HK-2 (cell line): ENCODE data around the gene CHP1.
"Not testable (repeated sequence)": the region's sequence is repeated elsewhere in the genome, so short reads cannot be mapped to it uniquely, and the experiment has no call there.

Experiments used
- DNase-seq: peaks from one replicate; pipeline ENCODE4 v3.0.0-alpha.2; 2018; ENCODE audit not compliant: unreplicated experiment

The CHP1 gene

GRCh38 chr15:41256577-41257038 is 25.5 kb downstream of the CHP1 start:
- no peak for DNase-seq

- DNase-seq, result no peak
Observed at GRCh38 chr15:41258750-41259471, 27.8 kb downstream of the CHP1 start.

GRCh38 chr15:41259546-41260189 is 28.6 kb downstream of the CHP1 start:
- no peak for DNase-seq

- DNase-seq, result not testable (repeated sequence)
Observed at GRCh38 chr15:41260924-41261323, 29.9 kb downstream of the CHP1 start.

GRCh38 chr15:41262571-41262970 is 31.5 kb downstream of the CHP1 start:
- no peak for DNase-seq

- DNase-seq, result no peak
Observed at GRCh38 chr15:41263891-41264351, 32.9 kb downstream of the CHP1 start.

GRCh38 chr15:41269887-41270286 is 38.8 kb downstream of the CHP1 start:
- DNase-seq, result no peak

GRCh38 chr15:41276831-41277230 is 45.8 kb downstream of the CHP1 start:
- DNase-seq, result no peak

- DNase-seq, result no peak
Observed at GRCh38 chr15:41278319-41278718, 47.3 kb downstream of the CHP1 start.

GRCh38 chr15:41279535-41280283 is 48.6 kb downstream of the CHP1 start:
- no peak for DNase-seq

GRCh38 chr15:41281236-41281635 is 50.2 kb downstream of the CHP1 start:
- no peak for DNase-seq

- not testable (repeated sequence) for DNase-seq
Observed at GRCh38 chr15:41282436-41282835, 51.4 kb downstream of the CHP1 start.

GRCh38 chr15:41282980-41283652 is 52.0 kb downstream of the CHP1 start:
- DNase-seq, result not testable (repeated sequence)

GRCh38 chr15:41283653-41284426 is 52.8 kb downstream of the CHP1 start:
- DNase-seq, result peak; percentile 94

- no peak for DNase-seq
Observed at GRCh38 chr15:41284427-41285177, 53.5 kb downstream of the CHP1 start.

- no peak for DNase-seq
Observed at GRCh38 chr15:41285285-41285684, 54.2 kb downstream of the CHP1 start.

- no peak for DNase-seq
Observed at GRCh38 chr15:41286665-41287333, 55.7 kb downstream of the CHP1 start.

GRCh38 chr15:41288464-41288863 is 57.4 kb downstream of the CHP1 start:
- no peak for DNase-seq

- DNase-seq, result no peak
Observed at GRCh38 chr15:41289953-41290352, 58.9 kb downstream of the CHP1 start.

- no peak for DNase-seq
Observed at GRCh38 chr15:41291065-41291631, 60.1 kb downstream of the CHP1 start.
